Ectodermal cell (in vitro differentiated cells): ENCODE data around the gene CPNE9.
A peak's percentile ranks its signal among the peaks of the same experiment; 100 is the strongest.

Experiments
- H3K27ac ChIP-seq: 2 replicates; pipeline ENCODE4 v1.7.0; 2013; ENCODE audit warnings: mild to moderate bottlenecking, low read depth, low read length; ENCODE audit not compliant: insufficient read depth, poor library complexity, severe bottlenecking
- H3K27me3 ChIP-seq: 2 replicates; pipeline ENCODE4 v1.7.0; 2013; ENCODE audit warnings: mild to moderate bottlenecking, low read length; ENCODE audit not compliant: insufficient read depth, control insufficient read depth, poor library complexity, severe bottlenecking
- H3K36me3 ChIP-seq: one replicate; pipeline ENCODE4 v1.7.0; 2013; ENCODE audit warnings: low read length; ENCODE audit not compliant: control insufficient read depth, insufficient read depth
- H3K4me1 ChIP-seq: one replicate; pipeline ENCODE4 v1.7.0; 2013; ENCODE audit warnings: low read length; ENCODE audit not compliant: control insufficient read depth, insufficient read depth
- H3K4me3 ChIP-seq: 2 replicates; pipeline ENCODE4 v1.7.0; 2013; ENCODE audit warnings: low read depth, low read length, control low read depth; ENCODE audit not compliant: insufficient read depth
- H3K9me3 ChIP-seq: 2 replicates; pipeline ENCODE4 v1.7.0; 2013; ENCODE audit warnings: mild to moderate bottlenecking, low read length, moderate library complexity; ENCODE audit not compliant: control insufficient read depth
- WGBS, 2 experiments: methylation state at CpG; one replicate each; pipeline ENCODE4 v1.1.7; 2013; ENCODE audit warnings: missing lambda C conversion rate in 2 of 2; 5-methylcytosine and 5-hydroxymethylcytosine counted together

Gene CPNE9

DNA sequence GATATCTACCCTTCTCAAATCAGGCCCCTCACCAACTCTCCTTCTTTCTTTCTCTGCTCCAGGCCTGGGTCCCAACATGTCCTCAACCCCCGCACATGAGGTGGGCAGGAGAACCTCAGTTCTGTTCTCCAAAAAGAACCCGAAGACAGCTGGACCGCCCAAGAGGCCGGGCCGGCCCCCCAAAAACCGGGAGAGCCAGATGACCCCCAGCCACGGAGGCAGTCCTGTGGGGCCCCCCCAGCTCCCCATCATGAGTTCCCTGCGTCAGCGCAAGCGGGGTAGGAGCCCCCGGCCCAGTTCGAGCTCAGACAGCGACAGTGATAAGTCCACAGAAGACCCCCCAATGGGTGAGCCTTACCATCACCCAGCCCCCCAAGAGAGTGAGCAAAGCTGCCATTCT lies 40.5 kb downstream of the CPNE9 start:
- Histone ChIP-seq H3K27ac (no peak overlapping the region), H3K4me1 (no peaks in the 10 kb centered on the region), H3K27me3 (no peaks in the 10 kb centered on the region), H3K36me3 (peaks cover 75% of the 10 kb centered on the region), H3K4me3 (no peak overlapping the region), H3K9me3 (no peaks in the 10 kb centered on the region)
- WGBS, 2 experiments = 94 to 96% methylated on average over 13 of the region's 13 CpGs

DNA sequence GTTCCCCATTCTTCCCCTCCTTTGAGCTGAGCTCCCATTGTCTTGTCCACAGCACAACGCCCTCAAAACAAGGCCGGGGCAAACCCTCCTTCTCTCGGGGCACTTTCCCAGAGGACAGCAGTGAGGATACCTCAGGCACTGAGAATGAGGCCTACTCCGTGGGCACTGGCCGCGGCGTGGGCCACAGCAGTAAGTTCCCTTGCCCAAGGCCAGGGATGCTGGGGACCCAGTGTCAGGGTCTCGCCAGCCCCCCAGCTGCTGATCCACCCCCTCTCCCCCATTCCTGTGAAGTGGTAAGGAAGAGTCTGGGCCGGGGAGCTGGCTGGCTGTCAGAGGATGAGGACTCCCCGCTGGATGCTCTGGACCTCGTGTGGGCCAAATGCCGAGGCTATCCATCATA lies 41.9 kb downstream of the CPNE9 start:
- no peak overlapping the region for H3K27ac ChIP-seq
- no peaks in the 10 kb centered on the region for H3K27me3 ChIP-seq
- H3K36me3 ChIP-seq = peaks cover 61% of the 10 kb centered on the region
- H3K4me3 ChIP-seq = no peak overlapping the region
- no peaks in the 10 kb centered on the region for H3K9me3 ChIP-seq
- WGBS, 2 experiments = 95 to 96% methylated on average over 12 of the region's 12 CpGs
- H3K4me1 ChIP-seq = peaks cover under 1% of the 10 kb centered on the region

DNA sequence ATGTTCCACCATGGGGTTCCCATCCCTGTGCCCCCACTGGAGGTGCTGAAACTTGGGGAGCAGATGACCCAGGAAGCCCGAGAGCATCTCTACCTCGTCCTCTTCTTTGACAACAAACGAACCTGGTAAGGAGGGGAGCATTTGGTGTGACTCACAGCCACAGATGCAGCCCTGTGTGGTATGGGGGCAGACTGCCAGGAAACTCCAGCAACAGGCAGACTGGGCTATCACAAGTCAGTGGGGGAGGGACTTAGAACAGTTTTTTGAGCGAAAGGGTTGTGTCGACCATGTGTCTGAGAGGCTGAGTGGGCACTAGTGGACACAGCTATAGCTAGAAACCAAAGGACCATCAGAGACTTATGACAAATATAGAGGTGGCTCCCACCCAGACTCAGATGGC lies 42.7 kb downstream of the CPNE9 start:
- Histone ChIP-seq H3K36me3 (peaks cover 53% of the 10 kb centered on the region), H3K27ac (no peak overlapping the region), H3K27me3 (no peaks in the 10 kb centered on the region), H3K9me3 (no peaks in the 10 kb centered on the region), H3K4me3 (no peak overlapping the region), H3K4me1 (peaks cover 7% of the 10 kb centered on the region)
- WGBS, 2 experiments = 96 to 98% methylated on average over 5 of the region's 5 CpGs

DNA sequence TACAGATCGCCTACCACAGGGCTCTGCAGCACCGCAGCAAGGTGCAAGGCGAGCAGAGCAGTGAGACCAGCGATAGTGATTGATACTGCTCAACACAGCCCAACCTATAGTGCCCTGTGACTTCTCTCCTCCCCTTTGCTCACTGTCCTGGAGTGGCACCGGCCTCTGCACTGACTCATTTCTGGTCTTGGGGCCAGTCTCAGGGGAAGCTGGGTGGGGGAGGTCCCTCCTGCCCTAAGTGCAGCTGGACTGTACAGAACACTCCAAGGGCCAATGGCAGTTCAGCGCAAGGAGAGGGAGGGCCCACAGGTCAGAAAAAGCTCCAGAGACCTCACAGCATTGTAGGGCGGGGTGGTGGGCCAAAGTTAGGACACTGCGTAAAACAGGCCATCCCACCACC lies 43.6 kb downstream of the CPNE9 start:
- Histone ChIP-seq H3K27me3 (no peaks in the 10 kb centered on the region), H3K4me3 (no peak overlapping the region), H3K9me3 (no peaks in the 10 kb centered on the region), H3K4me1 (peaks cover 7% of the 10 kb centered on the region), H3K36me3 (peaks cover 49% of the 10 kb centered on the region), H3K27ac (no peak overlapping the region)
- WGBS, 2 experiments = 95 to 96% methylated on average over 8 of the region's 8 CpGs

DNA sequence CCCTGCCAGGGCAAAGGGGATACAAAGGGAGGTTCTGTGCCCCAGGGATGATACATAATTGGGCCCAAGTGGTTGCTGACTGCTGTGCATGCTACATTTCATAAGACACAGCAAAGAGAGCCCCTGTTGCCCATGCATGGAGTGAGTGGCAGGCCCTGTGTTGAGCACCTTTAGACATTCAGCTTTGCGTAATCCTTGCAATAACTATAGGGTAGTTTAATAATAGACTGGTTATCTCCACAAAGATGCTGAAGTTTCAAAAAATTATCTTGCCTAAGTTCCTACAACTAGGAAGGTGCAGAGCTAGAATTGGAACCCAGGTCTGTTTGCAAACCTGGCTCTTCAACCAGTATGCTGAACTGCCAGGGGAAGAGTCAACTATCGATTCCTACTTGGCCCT lies 44.4 kb downstream of the CPNE9 start:
- WGBS, 2 experiments = 94 to 97% methylated on average over 2 of the region's 2 CpGs
- peaks cover 43% of the 10 kb centered on the region for H3K36me3 ChIP-seq
- no peaks in the 10 kb centered on the region for H3K27me3 ChIP-seq

DNA sequence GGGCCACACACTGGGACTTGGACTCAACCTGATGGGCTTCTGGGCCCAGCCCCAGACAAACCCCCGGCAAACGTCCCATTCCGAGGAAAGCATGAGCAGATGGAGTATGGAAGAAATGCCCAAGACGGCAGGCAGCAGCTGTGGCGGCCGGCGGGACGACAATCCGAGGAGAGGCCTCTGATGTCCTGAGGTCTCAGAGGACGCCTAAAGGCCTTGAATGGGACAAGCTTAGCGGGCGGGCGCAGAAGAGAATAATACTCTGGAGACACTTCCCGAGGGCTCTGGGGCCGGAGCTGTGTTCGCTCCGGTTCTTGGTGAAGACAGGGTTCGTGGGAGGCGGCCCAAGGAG lies 45.6 kb downstream of the CPNE9 start:
- Histone ChIP-seq H3K9me3 (no peaks in the 10 kb centered on the region), H3K27me3 (no peaks in the 10 kb centered on the region), H3K4me1 (peaks cover 7% of the 10 kb centered on the region), H3K27ac (peak overlapping the region; percentile 90), H3K4me3 (peak overlapping the region; percentile 76), H3K36me3 (peaks cover 33% of the 10 kb centered on the region)
- WGBS, 2 experiments = 11% methylated on average over 19 of the region's 19 CpGs

More for the DNA sequence above, 44.4 kb downstream of the CPNE9 start:
- Histone ChIP-seq H3K9me3 (no peaks in the 10 kb centered on the region), H3K4me3 (no peak overlapping the region), H3K27ac (no peak overlapping the region), H3K4me1 (peaks cover 7% of the 10 kb centered on the region)

DNA sequence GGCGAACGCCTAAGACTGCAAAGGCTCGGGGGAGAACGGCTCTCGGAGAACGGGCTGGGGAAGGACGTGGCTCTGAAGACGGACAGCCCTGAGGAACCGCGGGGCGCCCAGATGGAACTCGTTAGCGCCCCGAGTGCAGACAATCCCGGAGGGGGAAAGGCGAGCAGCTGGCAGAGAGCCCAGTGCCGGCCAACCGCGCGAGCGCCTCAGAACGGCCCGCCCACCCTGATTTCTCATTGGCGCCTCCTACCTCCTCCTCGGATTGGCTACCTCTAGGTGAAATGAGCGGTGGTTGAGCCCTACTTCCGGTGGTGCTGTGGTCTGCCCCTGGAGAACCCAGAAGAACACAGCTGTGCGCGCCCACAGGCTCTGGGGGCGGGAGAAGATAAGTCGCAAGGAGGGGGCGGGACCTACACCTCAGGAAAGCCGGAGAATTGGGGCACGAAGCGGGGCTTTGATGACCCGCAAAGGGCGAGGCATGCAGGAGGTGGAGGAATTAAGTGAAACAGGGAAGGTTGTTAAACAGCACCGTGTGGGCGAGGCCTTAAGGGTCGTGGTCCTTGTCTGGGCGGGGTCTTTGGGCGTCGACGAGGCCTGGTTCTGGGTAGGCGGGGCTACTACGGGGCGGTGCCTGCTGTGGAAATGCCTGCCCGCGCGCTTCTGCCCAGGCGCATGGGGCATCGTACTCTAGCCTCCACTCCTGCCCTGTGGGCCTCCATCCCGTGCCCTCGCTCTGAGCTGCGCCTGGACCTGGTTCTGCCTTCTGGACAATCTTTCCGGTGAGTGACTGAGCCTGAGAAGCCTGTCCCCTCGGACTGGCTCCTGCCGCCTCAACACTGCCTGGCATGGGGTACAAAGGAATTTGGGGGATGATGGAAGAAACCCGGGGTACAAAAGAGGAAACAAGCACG lies 46.3 kb downstream of the CPNE9 start, which contains the start of gene OGG1:
OGG1 (plus strand) TSS at position 308 of the 911 bp plus-strand sequence; CDS start at position 643, 335 bp downstream.
- WGBS, 2 experiments = 0 to 1% methylated on average over 60 of the region's 60 CpGs
- H3K27me3 ChIP-seq = no peaks in the 10 kb centered on the region
- peaks cover 7% of the 10 kb centered on the region for H3K4me1 ChIP-seq
- peak within 1 kb of the TSS; percentile 90 for H3K27ac ChIP-seq
- H3K36me3 ChIP-seq = peaks cover 33% of the 10 kb centered on the region
- no peaks in the 10 kb centered on the region for H3K9me3 ChIP-seq
- peak within 1 kb of the TSS; percentile 76 for H3K4me3 ChIP-seq

DNA sequence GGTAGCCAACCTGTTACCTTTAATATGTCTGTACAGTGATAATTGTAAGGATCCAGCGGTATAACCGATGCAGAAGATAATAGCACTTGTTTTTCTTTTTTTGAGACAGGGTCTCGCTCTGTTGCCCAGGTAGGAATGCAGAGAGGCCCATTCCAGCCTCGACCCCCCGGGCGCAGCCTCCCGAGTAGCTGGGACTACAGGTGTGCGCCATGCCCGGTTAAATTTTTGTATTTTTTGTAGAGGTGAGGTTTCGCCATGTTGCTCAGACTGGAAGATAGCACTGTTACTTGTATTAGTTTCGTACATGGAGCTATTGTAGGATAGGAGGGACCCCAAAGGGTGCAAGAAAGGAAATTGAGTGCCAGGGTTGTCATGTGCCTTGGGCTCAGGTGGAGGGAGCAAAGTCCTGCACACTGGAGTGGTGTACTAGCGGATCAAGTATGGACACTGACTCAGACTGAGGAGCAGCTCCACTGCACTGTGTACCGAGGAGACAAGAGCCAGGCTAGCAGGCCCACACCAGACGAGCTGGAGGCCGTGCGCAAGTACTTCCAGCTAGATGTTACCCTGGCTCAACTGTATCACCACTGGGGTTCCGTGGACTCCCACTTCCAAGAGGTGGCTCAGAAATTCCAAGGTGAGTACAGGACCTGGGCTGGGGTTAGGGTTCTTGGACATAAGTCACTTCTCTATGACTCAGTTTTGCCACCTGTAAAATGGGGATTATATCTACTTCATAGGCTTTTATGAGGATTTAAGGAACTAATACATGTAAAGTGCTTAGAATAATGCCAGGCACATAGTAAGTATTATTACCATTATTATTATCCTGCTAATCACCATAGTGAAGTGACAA lies 47.2 kb downstream of the CPNE9 start:
- whole genome bisulfite sequencing, 2 experiments = 66 to 68% methylated on average over 17 of the region's 17 CpGs
- no peak overlapping the region for H3K27ac ChIP-seq

DNA sequence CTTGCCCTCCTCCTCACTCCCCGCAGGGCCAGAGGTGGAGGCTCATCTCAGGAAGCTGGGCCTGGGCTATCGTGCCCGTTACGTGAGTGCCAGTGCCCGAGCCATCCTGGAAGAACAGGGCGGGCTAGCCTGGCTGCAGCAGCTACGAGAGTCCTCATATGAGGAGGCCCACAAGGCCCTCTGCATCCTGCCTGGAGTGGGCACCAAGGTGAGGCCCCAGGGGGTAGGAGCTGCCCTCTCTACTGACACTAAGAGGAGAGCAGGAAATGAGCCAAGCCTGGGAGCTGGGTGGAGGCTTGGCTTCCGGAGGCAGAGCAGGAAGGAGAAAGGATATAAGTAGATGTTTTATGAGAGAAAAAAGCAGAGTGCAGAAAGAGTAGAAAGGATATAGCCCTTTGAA lies 51.0 kb downstream of the CPNE9 start:
- H3K9me3 ChIP-seq = no peaks in the 10 kb centered on the region
- peaks cover 40% of the 10 kb centered on the region for H3K36me3 ChIP-seq
- 94 to 96% methylated on average over 8 of the region's 8 CpGs for WGBS, 2 experiments
- H3K4me1 ChIP-seq = peaks cover 7% of the 10 kb centered on the region
- no peak overlapping the region for H3K4me3 ChIP-seq
- no peak overlapping the region for H3K27ac ChIP-seq
- no peaks in the 10 kb centered on the region for H3K27me3 ChIP-seq

More for the DNA sequence above, 47.2 kb downstream of the CPNE9 start:
- Histone ChIP-seq H3K9me3 (no peaks in the 10 kb centered on the region), H3K27me3 (no peaks in the 10 kb centered on the region), H3K4me3 (peak overlapping the region; percentile 76), H3K36me3 (peaks cover 29% of the 10 kb centered on the region), H3K4me1 (peaks cover 7% of the 10 kb centered on the region)

DNA sequence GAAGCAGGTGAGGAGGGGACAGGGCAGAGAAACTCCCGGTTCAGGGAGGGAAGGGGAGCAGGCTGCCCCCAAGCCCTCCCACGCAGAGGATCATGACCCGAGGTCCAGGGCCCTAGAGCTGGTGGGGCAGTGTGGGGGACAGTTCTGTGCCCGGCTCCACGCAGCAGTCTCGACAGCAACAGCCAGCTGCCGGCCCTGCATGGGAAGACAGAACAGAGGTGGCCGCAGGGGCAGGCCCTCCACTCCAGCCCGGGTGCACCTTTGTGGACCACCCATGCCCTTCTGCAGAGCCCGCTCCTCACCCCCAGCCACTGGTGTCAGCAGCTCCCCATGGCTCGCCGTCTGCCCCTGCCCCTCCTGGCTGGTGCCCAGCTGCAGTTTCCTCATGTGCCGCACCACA lies 53.8 kb downstream of the CPNE9 start:
- Histone ChIP-seq H3K4me1 (no peaks in the 10 kb centered on the region), H3K4me3 (no peak overlapping the region), H3K27ac (no peak overlapping the region), H3K9me3 (no peaks in the 10 kb centered on the region), H3K27me3 (no peaks in the 10 kb centered on the region), H3K36me3 (peaks cover 34% of the 10 kb centered on the region)
- WGBS, 2 experiments = 96% methylated on average over 13 of the region's 13 CpGs
